ENCODE results near the gene SMIM14.
"Not testable (repeated sequence)": the region's sequence is repeated elsewhere in the genome, so short reads cannot be mapped to it uniquely, and the experiment has no call there.

Gene SMIM14

GRCh38 chr4:39565878-39566600, 72.6 kb downstream of the SMIM14 start:
- no peak overlapping the region for H3K27ac ChIP-seq (ENCODE audit: insufficient read depth, low read depth, low read length, poor library complexity, severe bottlenecking)

DNA sequence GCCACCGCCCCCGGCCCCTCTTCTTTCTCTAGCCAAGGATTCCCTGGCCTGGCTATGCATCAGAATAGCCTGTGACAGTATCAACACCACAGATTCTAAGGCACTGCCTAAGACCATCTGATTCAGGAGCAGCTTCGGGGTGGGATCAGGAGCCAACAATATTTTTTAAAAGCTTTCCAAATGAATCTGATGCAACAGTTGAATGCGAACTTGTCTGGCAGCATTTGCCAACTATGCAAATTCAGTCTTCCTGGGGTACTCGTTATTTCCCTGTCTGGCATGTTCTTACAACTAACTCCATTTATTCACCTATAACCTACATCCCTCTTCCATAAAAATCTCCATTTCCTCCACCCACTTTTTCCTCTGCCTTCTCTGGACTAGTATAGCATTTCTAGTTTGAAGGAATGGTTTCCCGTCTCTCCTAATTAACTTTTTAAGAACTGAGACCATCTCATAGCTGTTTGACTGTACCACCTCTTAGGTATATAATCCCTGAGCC, 75.3 kb downstream of the SMIM14 start:
- Histone ChIP-seq H3K9me3 (ENCODE audit: control insufficient read depth, low read length) (no peaks in the 10 kb centered on the region), H3K27ac (ENCODE audit: insufficient read depth, low read depth, low read length, poor library complexity, severe bottlenecking) (no peak overlapping the region), H3K36me3 (ENCODE audit: control insufficient read depth, insufficient read depth, low read length) (peaks cover 4% of the 10 kb centered on the region), H3K27me3 (ENCODE audit: control insufficient read depth, insufficient read depth, low read length, poor library complexity, severe bottlenecking) (no peaks in the 10 kb centered on the region), H3K4me3 (ENCODE audit: insufficient read depth, low read depth, low read length) (no peak overlapping the region), H3K4me1 (ENCODE audit: control insufficient read depth, insufficient read depth, low read length) (no peaks in the 10 kb centered on the region)
- 92 to 94% methylated on average over 6 of the region's 6 CpGs for WGBS, 2 experiments

More at GRCh38 chr4:39565878-39566600, 72.6 kb downstream of the SMIM14 start:
- Histone ChIP-seq H3K9me3 (ENCODE audit: control insufficient read depth, low read length) (no peaks in the 10 kb centered on the region), H3K4me3 (ENCODE audit: insufficient read depth, low read depth, low read length) (no peak overlapping the region), H3K27me3 (ENCODE audit: control insufficient read depth, insufficient read depth, low read length, poor library complexity, severe bottlenecking) (no peaks in the 10 kb centered on the region), H3K36me3 (ENCODE audit: control insufficient read depth, insufficient read depth, low read length) (peaks cover 4% of the 10 kb centered on the region), H3K4me1 (ENCODE audit: control insufficient read depth, insufficient read depth, low read length) (no peaks in the 10 kb centered on the region)
- 95 to 98% methylated on average over 6 of the region's 6 CpGs for WGBS, 2 experiments

- H3K9me3 ChIP-seq (ENCODE audit: control insufficient read depth, low read length) = no peaks in the 10 kb centered on the region
- H3K36me3 ChIP-seq (ENCODE audit: control insufficient read depth, insufficient read depth, low read length) = peaks cover 4% of the 10 kb centered on the region
- no peak overlapping the region for H3K27ac ChIP-seq (ENCODE audit: insufficient read depth, low read depth, low read length, poor library complexity, severe bottlenecking)
- 95 to 96% methylated on average over 5 of the region's 5 CpGs for WGBS, 2 experiments
- no peaks in the 10 kb centered on the region for H3K4me1 ChIP-seq (ENCODE audit: control insufficient read depth, insufficient read depth, low read length)
- no peaks in the 10 kb centered on the region for H3K27me3 ChIP-seq (ENCODE audit: control insufficient read depth, insufficient read depth, low read length, poor library complexity, severe bottlenecking)
- H3K4me3 ChIP-seq (ENCODE audit: insufficient read depth, low read depth, low read length) = no peak overlapping the region
Observed at GRCh38 chr4:39562792-39563191, 75.9 kb downstream of the SMIM14 start.

DNA sequence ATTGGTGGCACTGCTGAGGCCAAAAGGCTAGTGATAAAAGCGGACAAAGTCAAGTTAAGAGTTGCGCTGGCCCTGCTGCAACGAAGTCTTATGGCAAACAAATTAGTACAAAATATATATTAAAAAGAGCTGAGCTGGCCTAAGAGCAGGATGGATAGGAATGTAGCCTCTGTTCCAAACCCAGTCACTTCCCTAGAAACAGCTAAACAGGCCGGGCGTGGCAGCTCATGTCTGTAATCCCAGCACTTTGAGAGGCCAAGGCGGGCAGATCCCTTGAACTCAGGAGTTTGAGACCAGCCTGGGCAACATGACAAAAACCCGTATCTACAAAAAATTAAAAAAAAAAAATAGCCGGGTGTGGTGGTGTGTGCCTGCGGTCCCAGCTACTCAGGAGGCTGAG, 79.0 kb downstream of the SMIM14 start:
- Histone ChIP-seq H3K27ac (ENCODE audit: insufficient read depth, low read depth, low read length, poor library complexity, severe bottlenecking) (no peak overlapping the region), H3K4me3 (ENCODE audit: insufficient read depth, low read depth, low read length) (no peak overlapping the region), H3K36me3 (ENCODE audit: control insufficient read depth, insufficient read depth, low read length) (no peaks in the 10 kb centered on the region), H3K9me3 (ENCODE audit: control insufficient read depth, low read length) (no peaks in the 10 kb centered on the region), H3K27me3 (ENCODE audit: control insufficient read depth, insufficient read depth, low read length, poor library complexity, severe bottlenecking) (no peaks in the 10 kb centered on the region), H3K4me1 (ENCODE audit: control insufficient read depth, insufficient read depth, low read length) (no peaks in the 10 kb centered on the region)
- 90 to 97% methylated on average over 8 to 9 of the region's 9 CpGs for WGBS, 2 experiments

- H3K27ac ChIP-seq (ENCODE audit: insufficient read depth, low read depth, low read length, poor library complexity, severe bottlenecking) = no peak overlapping the region
- no peak overlapping the region for H3K4me3 ChIP-seq (ENCODE audit: insufficient read depth, low read depth, low read length)
- no peaks in the 10 kb centered on the region for H3K36me3 ChIP-seq (ENCODE audit: control insufficient read depth, insufficient read depth, low read length)
- H3K9me3 ChIP-seq (ENCODE audit: control insufficient read depth, low read length) = no peaks in the 10 kb centered on the region
- 79 to 97% methylated on average over 3 of the region's 3 CpGs for WGBS, 2 experiments
- H3K27me3 ChIP-seq (ENCODE audit: control insufficient read depth, insufficient read depth, low read length, poor library complexity, severe bottlenecking) = no peaks in the 10 kb centered on the region
- H3K4me1 ChIP-seq (ENCODE audit: control insufficient read depth, insufficient read depth, low read length) = no peaks in the 10 kb centered on the region
Observed at GRCh38 chr4:39555472-39555871, 83.2 kb downstream of the SMIM14 start.

DNA sequence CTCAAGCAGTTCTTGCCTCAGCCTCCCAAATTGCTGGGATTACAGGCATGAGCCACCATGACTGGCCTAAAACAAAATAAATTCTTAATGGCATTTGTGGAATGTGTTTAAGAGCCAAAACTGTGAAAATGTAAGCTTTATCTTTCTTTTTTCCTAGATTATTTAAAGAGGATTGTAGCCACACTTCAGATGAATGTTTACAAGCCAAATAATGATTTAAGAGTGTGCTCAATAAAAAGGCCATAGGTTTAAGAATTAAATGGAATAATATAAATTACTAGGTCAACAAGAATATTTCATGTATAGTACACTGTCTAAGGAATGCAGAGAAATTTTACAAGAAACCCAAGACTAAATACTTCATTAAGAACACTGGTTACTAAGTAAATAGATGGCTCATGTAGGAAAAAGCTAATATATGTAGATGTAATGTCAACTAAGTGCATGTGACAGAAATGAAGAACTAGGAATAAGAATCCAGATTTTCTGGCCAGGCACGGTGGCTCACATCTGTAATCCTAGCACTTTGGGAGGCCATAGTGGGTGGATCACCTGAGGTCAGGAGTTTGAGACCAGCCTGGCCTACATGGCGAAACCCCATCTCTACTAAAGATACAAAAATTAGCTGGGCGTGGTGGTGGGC, 90.1 kb downstream of the SMIM14 start:
- no peaks in the 10 kb centered on the region for H3K27me3 ChIP-seq (ENCODE audit: control insufficient read depth, insufficient read depth, low read length, poor library complexity, severe bottlenecking)
- 91 to 94% methylated on average over 3 of the region's 3 CpGs for WGBS, 2 experiments
- H3K27ac ChIP-seq (ENCODE audit: insufficient read depth, low read depth, low read length, poor library complexity, severe bottlenecking) = no peak overlapping the region

GRCh38 chr4:39544580-39545315, 93.9 kb downstream of the SMIM14 start:
- peaks cover 4% of the 10 kb centered on the region for H3K4me1 ChIP-seq (ENCODE audit: control insufficient read depth, insufficient read depth, low read length)
- WGBS, 2 experiments = 55% methylated on average over 1 of the region's 1 CpG; no CpG with 5 or more reads in 1 of the 2 experiments
- no peaks in the 10 kb centered on the region for H3K27me3 ChIP-seq (ENCODE audit: control insufficient read depth, insufficient read depth, low read length, poor library complexity, severe bottlenecking)
- H3K9me3 ChIP-seq (ENCODE audit: control insufficient read depth, low read length) = no peaks in the 10 kb centered on the region
- H3K4me3 ChIP-seq (ENCODE audit: insufficient read depth, low read depth, low read length) = no peak overlapping the region
- H3K36me3 ChIP-seq (ENCODE audit: control insufficient read depth, insufficient read depth, low read length) = no peaks in the 10 kb centered on the region
- H3K27ac ChIP-seq (ENCODE audit: insufficient read depth, low read depth, low read length, poor library complexity, severe bottlenecking) = no peak overlapping the region

More for the DNA sequence above, 90.1 kb downstream of the SMIM14 start:
- H3K4me1 ChIP-seq (ENCODE audit: control insufficient read depth, insufficient read depth, low read length) = no peaks in the 10 kb centered on the region
- no peak overlapping the region for H3K4me3 ChIP-seq (ENCODE audit: insufficient read depth, low read depth, low read length)
- no peaks in the 10 kb centered on the region for H3K36me3 ChIP-seq (ENCODE audit: control insufficient read depth, insufficient read depth, low read length)
- no peaks in the 10 kb centered on the region for H3K9me3 ChIP-seq (ENCODE audit: control insufficient read depth, low read length)

GRCh38 chr4:39544080-39544479, 94.6 kb downstream of the SMIM14 start:
- H3K4me3 ChIP-seq (ENCODE audit: insufficient read depth, low read depth, low read length); H3K4me1 ChIP-seq (ENCODE audit: control insufficient read depth, insufficient read depth, low read length); H3K9me3 ChIP-seq (ENCODE audit: control insufficient read depth, low read length); H3K27ac ChIP-seq (ENCODE audit: insufficient read depth, low read depth, low read length, poor library complexity, severe bottlenecking); H3K36me3 ChIP-seq (ENCODE audit: control insufficient read depth, insufficient read depth, low read length); H3K27me3 ChIP-seq (ENCODE audit: control insufficient read depth, insufficient read depth, low read length, poor library complexity, severe bottlenecking): not testable (repeated sequence)
- 91 to 94% methylated on average over 4 of the region's 4 CpGs for WGBS, 2 experiments

- H3K9me3 ChIP-seq (ENCODE audit: control insufficient read depth, low read length) = no peaks in the 10 kb centered on the region
- H3K36me3 ChIP-seq (ENCODE audit: control insufficient read depth, insufficient read depth, low read length) = no peaks in the 10 kb centered on the region
- WGBS, 2 experiments = 93% methylated on average over 5 of the region's 5 CpGs
- H3K4me1 ChIP-seq (ENCODE audit: control insufficient read depth, insufficient read depth, low read length) = peaks cover 4% of the 10 kb centered on the region
- H3K27me3 ChIP-seq (ENCODE audit: control insufficient read depth, insufficient read depth, low read length, poor library complexity, severe bottlenecking) = no peaks in the 10 kb centered on the region
- H3K4me3 ChIP-seq (ENCODE audit: insufficient read depth, low read depth, low read length) = no peak overlapping the region
- H3K27ac ChIP-seq (ENCODE audit: insufficient read depth, low read depth, low read length, poor library complexity, severe bottlenecking) = no peak overlapping the region
Observed at GRCh38 chr4:39543034-39543433, 95.6 kb downstream of the SMIM14 start.

DNA sequence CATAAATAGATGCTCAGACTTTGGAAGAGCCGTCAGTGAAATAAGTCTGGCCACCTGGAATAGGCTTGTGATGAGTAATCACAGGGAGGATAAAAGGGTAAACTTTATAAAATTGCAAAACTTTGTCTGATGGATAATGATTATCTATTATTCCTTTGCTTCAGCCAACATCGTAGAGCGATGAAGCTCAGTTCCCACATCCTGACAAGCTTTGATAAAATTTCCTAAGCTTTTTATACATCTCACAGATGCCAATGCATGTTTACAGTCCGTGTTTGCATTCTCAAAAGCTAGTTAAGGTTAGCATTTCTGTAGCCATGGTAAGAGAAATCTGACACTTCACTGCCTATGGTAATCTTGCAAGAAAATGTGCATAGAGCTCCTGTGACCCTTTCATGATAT, 96.1 kb downstream of the SMIM14 start:
- Histone ChIP-seq H3K4me3 (ENCODE audit: insufficient read depth, low read depth, low read length) (no peak overlapping the region), H3K36me3 (ENCODE audit: control insufficient read depth, insufficient read depth, low read length) (no peaks in the 10 kb centered on the region), H3K27ac (ENCODE audit: insufficient read depth, low read depth, low read length, poor library complexity, severe bottlenecking) (no peak overlapping the region), H3K4me1 (ENCODE audit: control insufficient read depth, insufficient read depth, low read length) (peaks cover 4% of the 10 kb centered on the region), H3K27me3 (ENCODE audit: control insufficient read depth, insufficient read depth, low read length, poor library complexity, severe bottlenecking) (no peaks in the 10 kb centered on the region), H3K9me3 (ENCODE audit: control insufficient read depth, low read length) (no peaks in the 10 kb centered on the region)
- 87 to 93% methylated on average over 4 of the region's 4 CpGs for WGBS, 2 experiments
